Common myeloid progenitor, CD34-positive (primary cell): Measurements from ENCODE around the gene FGF1.

Experiments
- CTCF ChIA-PET: fragments of 350-600 bp; sonication (Branson Sonifier 250); formaldehyde crosslinking; loops from one replicate; lab custom pipeline; 2021; ENCODE audit warnings: antibody characterized with exemption; lab: Charles Lee
- POLR2A ChIA-PET: fragments of 350-600 bp; sonication (Branson Sonifier 250); formaldehyde crosslinking; loops from one replicate; lab custom pipeline; 2021; ENCODE audit warnings: antibody characterized with exemption; lab: Charles Lee
- DNase-seq, 3 donors: peaks; one replicate each; pipeline versions ENCODE4 v3.0.0 to v3.0.0-alpha.2; 2013
- H3K27ac ChIP-seq, 2 experiments: 1 replicate in 1 of 2; 2 replicates in 1 of 2; pipeline ENCODE4 v1.7.0; 2013; ENCODE audit warnings: inconsistent platforms in 2 of 2, low read length in 2 of 2, mild to moderate bottlenecking in 2 of 2, low read depth in 1 of 2, moderate library complexity in 1 of 2; ENCODE audit not compliant: severe bottlenecking in 2 of 2, insufficient read depth in 1 of 2, poor library complexity in 1 of 2
- H3K27me3 ChIP-seq, 5 experiments: replicated peaks in 2 of 5; 1 replicate in 3 of 5; 2 replicates in 2 of 5; pipeline versions ENCODE4 v1.6.1 to v1.7.0; 2013; ENCODE audit warnings: low read length in 4 of 5, mild to moderate bottlenecking in 2 of 5, moderate library complexity in 2 of 5, inconsistent platforms in 1 of 5; ENCODE audit not compliant: insufficient read depth in 5 of 5, control insufficient read depth in 4 of 5
- H3K36me3 ChIP-seq, 4 experiments: 1 replicate in 2 of 4; 2 replicates in 2 of 4; pipeline versions ENCODE4 v1.6.1 to v1.7.0; 2013; ENCODE audit warnings: low read length in 3 of 4, control low read depth in 1 of 4, mild to moderate bottlenecking in 1 of 4; ENCODE audit not compliant: control insufficient read depth in 4 of 4, insufficient read depth in 4 of 4
- H3K4me1 ChIP-seq, 4 experiments: 1 replicate in 3 of 4; 2 replicates in 1 of 4; pipeline versions ENCODE4 v1.6.1 to v1.7.1; 2013; ENCODE audit warnings: low read length in 3 of 4, mild to moderate bottlenecking in 3 of 4, control low read depth in 1 of 4, inconsistent platforms in 1 of 4, moderate library complexity in 1 of 4; ENCODE audit not compliant: control insufficient read depth in 4 of 4, insufficient read depth in 4 of 4; ENCODE audit errors: control extremely low read depth in 1 of 4
- H3K4me3 ChIP-seq, 7 experiments: 1 replicate in 4 of 7; 2 replicates in 3 of 7; pipeline versions ENCODE4 v1.5.1 to v1.7.0; 2013; ENCODE audit warnings: mild to moderate bottlenecking in 7 of 7, low read length in 6 of 7, moderate library complexity in 6 of 7, inconsistent platforms in 2 of 7, low read depth in 2 of 7, control low read depth in 1 of 7; ENCODE audit not compliant: insufficient read depth in 4 of 7, control insufficient read depth in 1 of 7; ENCODE audit errors: extremely low read depth in 1 of 7
- H3K9me3 ChIP-seq, 5 experiments: 1 replicate in 4 of 5; 2 replicates in 1 of 5; pipeline versions ENCODE4 v1.6.1 to v1.7.1; 2013; ENCODE audit warnings: low read length in 4 of 5, mild to moderate bottlenecking in 2 of 5, inconsistent platforms in 1 of 5, low read depth in 1 of 5, moderate library complexity in 1 of 5; ENCODE audit not compliant: control insufficient read depth in 4 of 5, insufficient read depth in 2 of 5; ENCODE audit errors: control extremely low read depth in 1 of 5
- WGBS: methylation state at CpG from one replicate; pipeline ENCODE4 v1.1.5; 2013; ENCODE audit not compliant: insufficient coverage; 5-methylcytosine and 5-hydroxymethylcytosine counted together

The FGF1 gene

GRCh38 chr5:142550471-142550870, 135.4 kb downstream of the FGF1 start:
- ChIA-PET POLR2A (no interaction called here), CTCF (interaction anchor here (0.8 to 2.2 kb wide), 6 partner anchors 137 to 402 kb away, joined by 3 to 17 read pairs (median 4); no protein-coding TSS in a partner anchor)
- H3K27me3 ChIP-seq, result peaks cover 18 to 56% (median 22%) of the 10 kb centered on the region in 5 experiments
- H3K9me3 ChIP-seq, result no peaks in the 10 kb centered on the region
- no peak overlapping the region for H3K27ac ChIP-seq
- H3K4me3 ChIP-seq, result no peak overlapping the region
- no peaks in the 10 kb centered on the region for H3K36me3 ChIP-seq
- H3K4me1 ChIP-seq, result peaks cover 0 to 7% (median 6%) of the 10 kb centered on the region in 4 experiments
- no CpG with 5 or more reads among the region's 2 CpGs for WGBS
- no peak for DNase-seq

GRCh38 chr5:142549834-142550233, 136.1 kb downstream of the FGF1 start:
- Histone ChIP-seq H3K27me3 (peaks cover 18 to 52% (median 22%) of the 10 kb centered on the region in 5 experiments), H3K4me3 (no peak overlapping the region), H3K27ac (no peak overlapping the region), H3K9me3 (no peaks in the 10 kb centered on the region), H3K4me1 (peaks cover 0 to 7% (median 6%) of the 10 kb centered on the region in 4 experiments), H3K36me3 (no peaks in the 10 kb centered on the region)
- POLR2A ChIA-PET, result no interaction called here
- WGBS, result 92% methylated on average over 2 of the region's 2 CpGs
- CTCF ChIA-PET, result interaction anchor here (0.8 to 2.2 kb wide), 6 partner anchors 136 to 401 kb away, joined by 3 to 17 read pairs (median 4); no protein-coding TSS in a partner anchor
- DNase-seq, result no peak

- POLR2A ChIA-PET, result interaction anchor here (0.5 kb wide), 1 partner anchor 246 kb away, joined by 3 read pairs; no protein-coding TSS in a partner anchor
- H3K27me3 ChIP-seq, result peaks cover 16 to 45% (median 18%) of the 10 kb centered on the region in 5 experiments
These were observed 137.1 kb downstream of the FGF1 start for GRCh38 chr5:142548739-142549275.

GRCh38 chr5:142547445-142548380, 138.2 kb downstream of the FGF1 start:
- H3K27ac ChIP-seq, result no peak overlapping the region
- ChIA-PET CTCF (interaction anchor here (0.7 kb wide), 1 partner anchor 81 kb away, joined by 3 read pairs; no protein-coding TSS in a partner anchor), POLR2A (no interaction called here)
- 100% methylated on average over 6 of the region's 9 CpGs for WGBS
- H3K27me3 ChIP-seq, result peaks cover 17 to 36% (median 20%) of the 10 kb centered on the region in 5 experiments
- H3K4me3 ChIP-seq, result no peak overlapping the region
- no peaks in the 10 kb centered on the region for H3K36me3 ChIP-seq
- H3K4me1 ChIP-seq, result peaks cover 0 to 7% (median 6%) of the 10 kb centered on the region in 4 experiments
- no peaks in the 10 kb centered on the region for H3K9me3 ChIP-seq
- no peak for DNase-seq

More at GRCh38 chr5:142548739-142549275, 137.1 kb downstream of the FGF1 start:
- DNase-seq, result peak; percentile 67 to 69 (median 67)
- no peak overlapping the region for H3K4me3 ChIP-seq
- no peak overlapping the region for H3K27ac ChIP-seq
- H3K36me3 ChIP-seq, result no peaks in the 10 kb centered on the region
- H3K4me1 ChIP-seq, result peaks cover 0 to 7% (median 6%) of the 10 kb centered on the region in 4 experiments
- CTCF ChIA-PET, result interaction anchor here (0.6 to 2.2 kb wide), 8 partner anchors 82 to 559 kb away, joined by 3 to 17 read pairs (median 4); no protein-coding TSS in a partner anchor
- 54% methylated on average over 4 of the region's 5 CpGs for WGBS
- H3K9me3 ChIP-seq, result no peaks in the 10 kb centered on the region

GRCh38 chr5:142545650-142546322, 140.1 kb downstream of the FGF1 start:
- no peak for DNase-seq
- Histone ChIP-seq H3K36me3 (no peaks in the 10 kb centered on the region), H3K27ac (no peak overlapping the region), H3K9me3 (no peaks in the 10 kb centered on the region), H3K4me1 (no peaks in the 10 kb centered on the region), H3K4me3 (no peak overlapping the region), H3K27me3 (peaks cover 9 to 23% (median 16%) of the 10 kb centered on the region in 5 experiments)
- ChIA-PET CTCF (interaction anchor here (0.6 to 1.2 kb wide), 3 partner anchors 153 to 394 kb away, joined by 3 to 4 read pairs (median 3); no protein-coding TSS in a partner anchor), POLR2A (no interaction called here)
- WGBS, result no CpG with 5 or more reads among the region's 3 CpGs

GRCh38 chr5:142544946-142545649, 140.8 kb downstream of the FGF1 start:
- CTCF ChIA-PET, result interaction anchor here (0.6 to 1.2 kb wide), 2 partner anchors 174 to 393 kb away, joined by 3 read pairs; no protein-coding TSS in a partner anchor
- H3K27ac ChIP-seq, result no peak overlapping the region

More at GRCh38 chr5:142544946-142545649, 140.8 kb downstream of the FGF1 start:
- H3K4me3 ChIP-seq, result no peak overlapping the region
- peaks cover 4 to 16% (median 10%) of the 10 kb centered on the region in 5 experiments for H3K27me3 ChIP-seq
- no peaks in the 10 kb centered on the region for H3K36me3 ChIP-seq
- no peak for DNase-seq
- H3K4me1 ChIP-seq, result no peaks in the 10 kb centered on the region
- 100% methylated on average over 3 of the region's 3 CpGs for WGBS
- POLR2A ChIA-PET, result no interaction called here
- H3K9me3 ChIP-seq, result no peaks in the 10 kb centered on the region
